ENCODE data around the gene KCNIP1. TPM values are rescaled to one million over a fixed set of nuclear protein-coding genes. Genes with fewer than 3 reads are reported as not detected.

Gene KCNIP1
- total RNA-seq, 4 donors from 2014 or later: not detected

DNA sequence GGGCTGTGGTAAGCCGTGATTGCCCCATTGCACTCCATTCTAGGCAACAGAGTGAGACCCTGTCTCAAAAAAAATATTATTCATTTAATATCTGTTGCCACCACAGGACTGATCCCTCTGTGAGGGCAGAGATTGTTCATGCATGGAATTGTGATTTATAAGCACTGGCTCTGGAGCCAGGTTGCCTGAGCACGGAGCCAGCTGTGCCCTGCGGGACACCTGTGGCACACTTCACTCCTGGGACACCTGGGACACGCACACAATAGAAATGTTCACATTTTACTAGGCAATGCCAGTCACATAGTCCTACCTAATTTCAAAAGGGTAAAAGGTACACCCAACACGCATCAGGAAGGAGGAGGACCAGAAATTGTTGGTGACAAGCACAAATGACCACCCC, 196.7 kb downstream of the KCNIP1 start:
- no peak overlapping the region for H3K4me3 ChIP-seq (ENCODE audit: low read depth, poor library complexity, severe bottlenecking)
- no peak for DNase-seq (ENCODE audit: low spot score in 2 of 2)
- TF ChIP-seq, protein P1, sequence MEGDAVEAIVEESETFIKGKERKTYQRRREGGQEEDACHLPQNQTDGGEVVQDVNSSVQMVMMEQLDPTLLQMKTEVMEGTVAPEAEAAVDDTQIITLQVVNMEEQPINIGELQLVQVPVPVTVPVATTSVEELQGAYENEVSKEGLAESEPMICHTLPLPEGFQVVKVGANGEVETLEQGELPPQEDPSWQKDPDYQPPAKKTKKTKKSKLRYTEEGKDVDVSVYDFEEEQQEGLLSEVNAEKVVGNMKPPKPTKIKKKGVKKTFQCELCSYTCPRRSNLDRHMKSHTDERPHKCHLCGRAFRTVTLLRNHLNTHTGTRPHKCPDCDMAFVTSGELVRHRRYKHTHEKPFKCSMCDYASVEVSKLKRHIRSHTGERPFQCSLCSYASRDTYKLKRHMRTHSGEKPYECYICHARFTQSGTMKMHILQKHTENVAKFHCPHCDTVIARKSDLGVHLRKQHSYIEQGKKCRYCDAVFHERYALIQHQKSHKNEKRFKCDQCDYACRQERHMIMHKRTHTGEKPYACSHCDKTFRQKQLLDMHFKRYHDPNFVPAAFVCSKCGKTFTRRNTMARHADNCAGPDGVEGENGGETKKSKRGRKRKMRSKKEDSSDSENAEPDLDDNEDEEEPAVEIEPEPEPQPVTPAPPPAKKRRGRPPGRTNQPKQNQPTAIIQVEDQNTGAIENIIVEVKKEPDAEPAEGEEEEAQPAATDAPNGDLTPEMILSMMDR (IDR thresholded peaks at IDR 0.05): no peak
- TF ChIP-seq POLR2A (IDR thresholded peaks at IDR 0.05): no peak
- WGBS, 2 donors: 84 to 85% methylated on average over 5 of the region's 5 CpGs
- intact Hi-C loops (cut with DNase I; ENCODE audit: low total_unique reads): no loop called here

DNA sequence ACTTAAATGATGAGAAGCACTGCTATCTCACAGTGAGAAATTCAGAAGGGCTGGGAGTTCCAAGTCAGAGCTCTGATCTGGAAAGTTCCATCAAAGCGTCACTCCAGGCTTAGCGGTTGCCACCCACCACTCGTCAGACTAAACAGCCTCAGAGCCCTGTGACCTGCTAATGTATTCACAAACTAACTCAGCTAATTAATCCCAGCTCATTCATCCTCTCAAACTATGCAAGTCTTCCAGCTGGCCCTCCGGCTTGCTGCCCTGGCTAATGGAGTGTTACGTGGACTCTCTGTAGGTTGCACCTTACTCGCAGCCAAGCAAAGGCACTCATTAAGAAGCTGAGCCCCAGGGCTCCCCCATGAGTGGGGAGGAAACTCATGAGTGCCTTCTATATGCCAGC, 197.5 kb downstream of the KCNIP1 start:
- 55 to 62% methylated on average over 6 of the region's 6 CpGs for WGBS, 2 donors
- intact Hi-C loops (cut with DNase I; ENCODE audit: low total_unique reads): no loop called here
- no peak for DNase-seq (ENCODE audit: low spot score in 2 of 2)
- no peak overlapping the region for H3K4me3 ChIP-seq (ENCODE audit: low read depth, poor library complexity, severe bottlenecking)
- TF ChIP-seq POLR2A (IDR thresholded peaks at IDR 0.05): no peak
- TF ChIP-seq, protein P1 (IDR thresholded peaks at IDR 0.05): no peak

DNA sequence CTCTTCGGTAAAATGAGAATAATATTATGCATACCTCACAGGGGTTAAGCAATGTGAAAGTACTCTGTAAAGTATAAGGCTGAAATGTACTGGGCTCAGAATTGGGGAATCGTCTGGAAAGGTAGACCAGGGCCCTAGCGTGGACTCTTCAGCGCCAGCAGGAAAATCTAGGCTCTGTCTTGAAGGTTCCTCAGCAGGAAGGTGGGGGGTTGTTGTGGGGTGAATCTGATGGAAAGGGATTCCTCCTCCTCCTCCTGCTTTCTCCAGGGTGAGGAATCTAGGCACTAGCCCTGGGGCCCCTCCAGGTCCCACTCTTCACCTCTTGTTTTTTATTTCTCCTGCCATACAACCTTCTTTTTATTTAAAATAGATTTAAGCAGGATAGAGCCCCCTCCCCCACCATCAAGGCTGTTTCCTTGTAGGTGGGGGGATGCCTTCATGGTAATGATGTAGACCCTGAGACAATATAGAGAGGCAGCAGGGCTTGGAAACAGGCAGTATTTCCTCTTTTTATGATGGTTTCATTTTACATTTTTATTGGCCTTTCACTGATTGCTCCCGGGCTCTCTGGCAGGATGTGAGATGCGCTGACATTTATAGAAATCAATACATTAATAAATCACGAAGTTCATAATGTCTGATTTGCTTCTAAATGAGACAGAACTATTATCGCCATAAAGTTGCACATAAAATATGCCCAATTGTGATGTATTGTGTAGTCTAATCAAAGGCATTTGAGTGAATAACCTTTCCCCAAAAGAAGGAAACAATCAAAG, 200.8 kb downstream of the KCNIP1 start:
- no peak overlapping the region for H3K4me3 ChIP-seq (ENCODE audit: low read depth, poor library complexity, severe bottlenecking)

DNA sequence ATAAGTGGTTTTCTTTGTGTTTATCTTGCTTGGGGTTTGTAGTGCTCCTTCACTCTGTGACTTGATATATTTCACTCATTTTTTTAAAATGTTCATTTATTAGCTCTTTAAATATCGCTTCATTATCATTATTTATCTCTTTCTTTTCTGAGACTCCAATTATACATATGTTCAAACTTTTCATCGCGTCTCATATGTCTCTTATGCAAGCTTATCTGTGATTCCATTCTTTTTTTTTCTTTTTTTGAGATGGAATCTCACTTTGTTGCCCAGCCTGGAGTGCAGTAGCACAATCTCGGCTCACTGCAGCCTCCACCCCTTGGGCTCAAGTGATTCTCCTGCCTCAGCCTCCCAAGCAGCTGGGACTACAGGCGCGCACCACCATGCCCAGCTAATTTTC, 205.8 kb downstream of the KCNIP1 start:
- no peak overlapping the region for H3K4me3 ChIP-seq (ENCODE audit: low read depth, poor library complexity, severe bottlenecking)
- 68 to 71% methylated on average over 6 of the region's 6 CpGs for WGBS, 2 donors
- TF ChIP-seq, protein P1 (IDR thresholded peaks at IDR 0.05): no peak
- no peak for TF ChIP-seq POLR2A (IDR thresholded peaks at IDR 0.05)
- no peak for DNase-seq (ENCODE audit: low spot score in 2 of 2)
- intact Hi-C loops (cut with DNase I; ENCODE audit: low total_unique reads): no loop called here

More for the DNA sequence above, 200.8 kb downstream of the KCNIP1 start:
- TF ChIP-seq, protein P1 (IDR thresholded peaks at IDR 0.05): no peak
- TF ChIP-seq POLR2A (IDR thresholded peaks at IDR 0.05): no peak
- DNase-seq (ENCODE audit: low spot score in 2 of 2): no peak
- 45 to 55% methylated on average over 8 of the region's 8 CpGs for WGBS, 2 donors
- intact Hi-C loops (cut with DNase I; ENCODE audit: low total_unique reads): no loop called here

DNA sequence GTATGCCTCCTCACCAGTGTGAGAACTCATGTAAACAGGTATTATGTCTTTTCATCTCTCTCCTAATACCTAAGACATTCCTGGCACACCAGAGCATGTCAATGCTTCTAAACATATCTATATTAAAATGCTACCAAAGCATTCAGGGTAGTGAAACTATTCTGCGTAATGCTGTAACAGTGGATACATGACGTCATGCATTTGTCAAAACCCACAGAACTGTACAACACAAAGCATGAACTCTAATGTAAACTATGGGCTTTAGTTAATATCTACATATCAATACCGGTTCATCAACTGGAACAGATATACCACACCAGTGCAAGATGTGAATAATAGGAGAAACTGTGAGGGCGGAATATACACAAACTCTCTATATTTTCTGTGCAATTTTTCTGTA, 207.5 kb downstream of the KCNIP1 start:
- TF ChIP-seq, protein P1 (IDR thresholded peaks at IDR 0.05): no peak
- no peak for TF ChIP-seq POLR2A (IDR thresholded peaks at IDR 0.05)
- no peak for DNase-seq (ENCODE audit: low spot score in 2 of 2)
- no peak overlapping the region for H3K4me3 ChIP-seq (ENCODE audit: low read depth, poor library complexity, severe bottlenecking)
- WGBS, 2 donors: 81 to 88% methylated on average over 4 of the region's 4 CpGs
- intact Hi-C loops (cut with DNase I; ENCODE audit: low total_unique reads): no loop called here

DNA sequence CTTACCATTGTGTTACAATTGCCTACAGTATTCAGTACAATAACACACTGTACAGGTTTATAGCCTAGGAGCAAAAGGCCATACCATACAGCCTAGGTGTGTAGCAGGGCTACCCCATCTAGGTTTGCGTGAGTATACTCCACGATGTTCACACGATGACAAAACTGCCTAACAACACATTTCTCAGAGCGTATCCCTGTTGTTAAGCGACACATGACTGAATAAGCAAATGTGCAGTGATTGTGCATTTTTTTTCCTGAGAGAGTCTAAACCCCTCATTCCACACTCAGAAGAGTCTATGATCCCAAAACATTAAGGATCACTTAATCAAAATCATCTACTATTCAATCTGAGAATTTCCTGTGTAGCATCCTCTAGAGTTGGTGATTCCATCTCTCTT, 211.3 kb downstream of the KCNIP1 start:
- TF ChIP-seq POLR2A (IDR thresholded peaks at IDR 0.05): no peak
- TF ChIP-seq, protein P1 (IDR thresholded peaks at IDR 0.05): no peak
- no peak for DNase-seq (ENCODE audit: low spot score in 2 of 2)
- intact Hi-C loops (cut with DNase I; ENCODE audit: low total_unique reads): no loop called here
- H3K4me3 ChIP-seq (ENCODE audit: low read depth, poor library complexity, severe bottlenecking): no peak overlapping the region
- 94 to 95% methylated on average over 5 of the region's 5 CpGs for WGBS, 2 donors
